22Rv1 (cell line): ENCODE data around the gene TNC.

ENCODE experiments used
- ZFX ChIP-seq: fragments of 450-650 bp; IDR thresholded peaks from 2 replicates; pipeline ENCODE4 v1.6.1; 2017; ENCODE audit warnings: antibody characterized with exemption, borderline replicate concordance
- TF ChIP-seq, protein P1 (sequence below): fragments of 450-650 bp; IDR thresholded peaks from 2 replicates; pipeline ENCODE4 v1.5.1; 2017; ENCODE audit warnings: mild to moderate bottlenecking

DNA sequence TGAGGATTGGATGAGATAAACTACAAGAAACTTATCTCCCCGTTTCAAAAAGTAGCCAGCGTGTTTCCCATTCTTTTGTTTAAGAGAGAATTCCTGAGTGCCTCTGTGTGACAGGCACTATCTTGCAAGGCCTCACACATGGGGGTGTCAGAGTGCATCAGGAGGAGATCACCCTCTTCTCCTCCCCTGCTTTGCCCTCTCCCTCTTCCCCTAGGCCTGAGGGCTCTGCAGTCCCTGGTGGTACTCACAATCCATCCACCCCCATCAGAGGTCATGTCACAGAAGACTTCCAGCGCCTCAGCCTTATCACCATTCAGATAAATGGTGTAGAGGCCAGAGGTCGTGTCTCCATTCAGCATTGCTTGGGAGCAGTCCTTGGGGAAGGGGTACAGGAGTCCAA, 88.0 kb downstream of the TNC start:
- TF ChIP-seq, protein P1, sequence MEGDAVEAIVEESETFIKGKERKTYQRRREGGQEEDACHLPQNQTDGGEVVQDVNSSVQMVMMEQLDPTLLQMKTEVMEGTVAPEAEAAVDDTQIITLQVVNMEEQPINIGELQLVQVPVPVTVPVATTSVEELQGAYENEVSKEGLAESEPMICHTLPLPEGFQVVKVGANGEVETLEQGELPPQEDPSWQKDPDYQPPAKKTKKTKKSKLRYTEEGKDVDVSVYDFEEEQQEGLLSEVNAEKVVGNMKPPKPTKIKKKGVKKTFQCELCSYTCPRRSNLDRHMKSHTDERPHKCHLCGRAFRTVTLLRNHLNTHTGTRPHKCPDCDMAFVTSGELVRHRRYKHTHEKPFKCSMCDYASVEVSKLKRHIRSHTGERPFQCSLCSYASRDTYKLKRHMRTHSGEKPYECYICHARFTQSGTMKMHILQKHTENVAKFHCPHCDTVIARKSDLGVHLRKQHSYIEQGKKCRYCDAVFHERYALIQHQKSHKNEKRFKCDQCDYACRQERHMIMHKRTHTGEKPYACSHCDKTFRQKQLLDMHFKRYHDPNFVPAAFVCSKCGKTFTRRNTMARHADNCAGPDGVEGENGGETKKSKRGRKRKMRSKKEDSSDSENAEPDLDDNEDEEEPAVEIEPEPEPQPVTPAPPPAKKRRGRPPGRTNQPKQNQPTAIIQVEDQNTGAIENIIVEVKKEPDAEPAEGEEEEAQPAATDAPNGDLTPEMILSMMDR, result no peak
- no peak for TF ChIP-seq ZFX
